K562 (cell line): ENCODE data around the gene SCN8A. TPM values are rescaled to one million over a fixed set of nuclear protein-coding genes. Genes with fewer than 3 reads are reported as not detected.

Source experiments
- ATAC-seq: fragments of 200-7000 bp; cut with Tn5 transposase; 3 replicates; pipeline ENCODE4 v1.9.1; 2020; ENCODE audit warnings: moderate library complexity
- BruUV-seq: library from RNA; stranded (reverse); fragments of 400-500 nt; replicated peaks from 2 replicates; lab custom pipeline; 2021; lab: Mats Ljungman, UMichigan
- CTCF ChIA-PET: fragments of 300-600 bp; formaldehyde crosslinking; extraction: SDS; loops from one replicate; lab custom pipeline; 2021; ENCODE audit warnings: low intra/inter-chr PET ratio; lab: Yijun Ruan, JAX
- POLR2A ChIA-PET: fragments of 300-600, 350-650 bp; sonication (Branson Sonifier 250); formaldehyde crosslinking; extraction: SDS; loops from one replicate; lab custom pipeline; 2021; ENCODE audit warnings: antibody characterized with exemption, inconsistent platforms; lab: Yijun Ruan, JAX
- DNase-seq, 4 experiments: peaks; one replicate each; pipeline versions ENCODE4 v3.0.0 to v3.0.0-alpha.2; 2011 to 2018; ENCODE audit warnings: low spot score in 3 of 4, mixed read lengths in 3 of 4; ENCODE audit errors: extremely low read depth in 1 of 4
- FAIRE-seq: peaks from 2 replicates; lab custom pipeline; 2011; peaks lifted over from hg19 to GRCh38; lab: Jason Lieb, UNC
- H2AFZ ChIP-seq: 2 replicates; pipeline ENCODE4 v1.6.0; 2011; ENCODE audit warnings: low read depth, low read length, control low read depth, inconsistent platforms
- H3K27ac ChIP-seq: fragments of 200-600 bp; 3 replicates; pipeline ENCODE4 v1.8.0; 2011; ENCODE audit warnings: low read depth, mild to moderate bottlenecking, control low read depth, inconsistent platforms, low read length, moderate library complexity, mixed read lengths; ENCODE audit errors: extremely low read depth
- H3K27me3 ChIP-seq, 2 experiments: fragments of 300-600 bp in 1 of 2; 2 replicates in 1 of 2; 3 replicates in 1 of 2; pipeline versions ENCODE4 v1.6.0 to v1.8.0; 2011; ENCODE audit warnings: inconsistent platforms in 2 of 2, low read length in 2 of 2, mild to moderate bottlenecking in 1 of 2, mixed read lengths in 1 of 2, moderate library complexity in 1 of 2; ENCODE audit not compliant: control insufficient read depth in 2 of 2, insufficient read depth in 2 of 2
- H3K36me3 ChIP-seq: fragments of 300-600 bp; 3 replicates; pipeline ENCODE4 v1.8.0; 2011; ENCODE audit warnings: mild to moderate bottlenecking, low read length, inconsistent platforms; ENCODE audit not compliant: control insufficient read depth, insufficient read depth
- H3K4me1 ChIP-seq, 2 experiments: fragments of 200-600 bp in 1 of 2; replicated peaks in 1 of 2; 2 replicates in 1 of 2; 3 replicates in 1 of 2; pipeline versions ENCODE4 v1.5.1 to v1.8.0; 2011; ENCODE audit warnings: inconsistent platforms in 2 of 2, low read length in 2 of 2, mild to moderate bottlenecking in 1 of 2, mixed read lengths in 1 of 2, moderate library complexity in 1 of 2; ENCODE audit not compliant: control insufficient read depth in 2 of 2, insufficient read depth in 2 of 2
- H3K4me2 ChIP-seq: 2 replicates; pipeline ENCODE4 v1.6.1; 2011; ENCODE audit warnings: low read length, control low read depth, inconsistent platforms, mixed read lengths; ENCODE audit not compliant: insufficient read depth
- H3K4me3 ChIP-seq: fragments of 200-600 bp; sonication (generic), shearing (Covaris generic); 2 replicates; pipeline ENCODE4 v1.5.1; 2016; ENCODE audit warnings: control low read depth, inconsistent platforms
- H3K79me2 ChIP-seq: fragments of 200-600 bp; 3 replicates; pipeline ENCODE4 v1.8.0; 2011; ENCODE audit warnings: low read length, inconsistent platforms; ENCODE audit not compliant: control insufficient read depth, insufficient read depth
- H3K9ac ChIP-seq, 2 experiments: 2 replicates each; pipeline versions ENCODE4 v1.6.0 to v1.6.1; 2011; ENCODE audit warnings: low read depth in 2 of 2, low read length in 2 of 2, control low read depth in 1 of 2, inconsistent platforms in 1 of 2, mild to moderate bottlenecking in 1 of 2, mixed read lengths in 1 of 2; ENCODE audit not compliant: insufficient read depth in 1 of 2
- H3K9me1 ChIP-seq: one replicate; pipeline ENCODE4 v1.6.0; 2011; ENCODE audit warnings: inconsistent platforms, mild to moderate bottlenecking, low read length, moderate library complexity; ENCODE audit not compliant: control insufficient read depth, insufficient read depth
- H3K9me3 ChIP-seq: replicated peaks from 2 replicates; pipeline ENCODE4 v1.5.1; 2011; ENCODE audit warnings: low read depth, low read length, inconsistent platforms; ENCODE audit not compliant: control insufficient read depth, insufficient read depth
- H4K20me1 ChIP-seq: replicated peaks from 2 replicates; pipeline ENCODE4 v1.6.1; 2011; ENCODE audit warnings: low read length, inconsistent platforms, mixed read lengths; ENCODE audit not compliant: control insufficient read depth, insufficient read depth
- NR2F6 ChIP-seq: fragments of 450-650 bp; formaldehyde crosslinking; IDR thresholded peaks from 2 replicates; pipeline ENCODE4 v1.4.0; 2020; ENCODE audit warnings: mild to moderate bottlenecking
- SIN3A ChIP-seq, 2 experiments: fragments of 150-350 bp in 1 of 2; IDR thresholded peaks; 2 replicates each; pipeline ENCODE4 v1.6.1; 2011 to 2016; ENCODE audit warnings: borderline replicate concordance in 2 of 2, low read depth in 2 of 2, low read length in 2 of 2, mild to moderate bottlenecking in 2 of 2, moderate library complexity in 2 of 2; ENCODE audit not compliant: control insufficient read depth in 1 of 2
- STAT5A ChIP-seq: IDR thresholded peaks from 2 replicates; pipeline ENCODE4 v1.6.1; 2012; ENCODE audit warnings: low read length, inconsistent platforms, borderline replicate concordance
- TEAD2 ChIP-seq: fragments of 450-650 bp; IDR thresholded peaks from 2 replicates; pipeline ENCODE4 v1.6.1; 2016; ENCODE audit warnings: missing genetic modification characterization, control low read depth, missing compliant biosample characterization
- ZBTB7A ChIP-seq: IDR thresholded peaks from 2 replicates; pipeline ENCODE4 v1.6.1; 2011; ENCODE audit warnings: low read depth, mild to moderate bottlenecking, low read length, moderate library complexity, borderline replicate concordance; ENCODE audit not compliant: control insufficient read depth
- ZNF263 ChIP-seq: sonication (generic); formaldehyde crosslinking; IDR thresholded peaks from 2 replicates; pipeline ENCODE4 v1.8.0; 2022; ENCODE audit warnings: mild to moderate bottlenecking, missing genetic modification reagents, borderline replicate concordance
- WGBS: fragments of 100-300 bp; shearing (Covaris generic); methylation state at CpG from one replicate; pipeline ENCODE4 v1.1.6; 2016; ENCODE audit warnings: low coverage, mixed read lengths; ENCODE audit not compliant: insufficient coverage; ENCODE audit errors: missing lambda C conversion rate; 5-methylcytosine and 5-hydroxymethylcytosine counted together
- in situ Hi-C: fragments of 300-500 bp; cut with MboI; formaldehyde crosslinking; loops from 4 replicates; pipeline ENCODE4 v1.15.0; 2018; ENCODE audit warnings: inconsistent platforms, mixed read lengths
- intact Hi-C: fragments of 100-400 bp; cut with micrococcal nuclease; formaldehyde crosslinking; loops from 2 replicates; pipeline ENCODE4 v1.14.2; 2022
- polyA plus RNA-seq, 8 experiments: library from polyadenylated mRNA; depleted of rRNA in 4 of 8; stranded (reverse) in 5 of 8; unstranded in 3 of 8; fragments of >200 nt; fragmentation: Nextera tagmentation in 2 of 8; fragmentation: Illumina TruSeq in 1 of 8; extraction: Ambion mirVana in 2 of 8; extraction: Trizol in 1 of 8; gene quantifications; 2 replicates each; pipeline versions ENCODE4 v1.2.1 to v1.2.3, GENCODE V29; 2011 to 2014; ENCODE audit warnings: inconsistent platforms in 1 of 8, missing spikeins in 1 of 8
- total RNA-seq, 7 experiments: library from RNA; depleted of rRNA in 6 of 7; stranded (reverse); fragments of >200 nt in 6 of 7; fragmentation: Illumina TruSeq in 2 of 7; extraction: Trizol in 2 of 7; gene quantifications; 2 replicates each; pipeline versions ENCODE4 v1.2.1 to v1.2.3, GENCODE V29; 2011 to 2021; ENCODE audit warnings: low replicate concordance in 1 of 7
- TF ChIP-seq, protein P1 (sequence below): sonication (generic); formaldehyde crosslinking; IDR thresholded peaks from 2 replicates; pipeline ENCODE4 v1.4.0; 2020; ENCODE audit warnings: mild to moderate bottlenecking, missing genetic modification reagents
- TF ChIP-seq, protein P2 (sequence below): IDR thresholded peaks from 2 replicates; pipeline ENCODE4 v1.6.1; 2011; ENCODE audit not compliant: insufficient read length; ENCODE audit errors: extremely low read depth
- TF ChIP-seq, protein P3 (sequence below), 2 experiments: fragments of 200-800 bp in 1 of 2; sonication (Bioruptor generic) in 1 of 2; sonication (generic) in 1 of 2; formaldehyde crosslinking in 1 of 2; IDR thresholded peaks in 1 of 2; conservative IDR thresholded peaks in 1 of 2; 2 replicates each; pipeline versions ENCODE4 v1.5.0 to v1.6.1; 2016 to 2020; ENCODE audit warnings: missing compliant biosample characterization in 1 of 2, missing genetic modification characterization in 1 of 2, missing genetic modification reagents in 1 of 2
- TF ChIP-seq, protein P4 (sequence below), 3 experiments: fragments of 200-800 bp in 1 of 3; fragments of 250-450 bp in 1 of 3; fragments of 450-650 bp in 1 of 3; sonication (Bioruptor Pico) in 1 of 3; sonication (Bioruptor generic) in 1 of 3; formaldehyde crosslinking in 1 of 3; IDR thresholded peaks; 2 replicates each; pipeline versions ENCODE4 v1.6.1 to v1.8.0; 2016 to 2022; ENCODE audit warnings: mild to moderate bottlenecking in 2 of 3, missing genetic modification characterization in 2 of 3, missing compliant biosample characterization in 1 of 3, moderate library complexity in 1 of 3

SCN8A gene
- total and polyA plus RNA-seq, 9 of the 15 experiments (the other 6 are each of a cell fraction or from before 2014, with no cell fraction given): 0.03 to 0.29 (median 0.15) TPM; not detected in 1

DNA sequence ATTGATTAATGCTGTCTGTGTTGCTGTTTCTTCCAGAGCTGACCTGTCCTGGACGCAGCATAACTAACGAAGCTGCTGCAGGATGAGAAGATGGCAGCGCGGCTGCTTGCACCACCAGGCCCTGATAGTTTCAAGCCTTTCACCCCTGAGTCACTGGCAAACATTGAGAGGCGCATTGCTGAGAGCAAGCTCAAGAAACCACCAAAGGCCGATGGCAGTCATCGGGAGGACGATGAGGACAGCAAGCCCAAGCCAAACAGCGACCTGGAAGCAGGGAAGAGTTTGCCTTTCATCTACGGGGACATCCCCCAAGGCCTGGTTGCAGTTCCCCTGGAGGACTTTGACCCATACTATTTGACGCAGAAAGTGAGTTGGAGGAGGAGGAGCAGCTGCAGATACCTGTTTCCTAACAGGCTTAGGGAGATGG lies 71.7 kb downstream of the SCN8A start:
- Histone ChIP-seq H3K9me1 (no peaks in the 10 kb centered on the region), H3K27ac (no peak overlapping the region), H3K4me1 (no peaks in the 10 kb centered on the region), H3K4me3 (no peak overlapping the region), H2AFZ (no peak overlapping the region), H3K9me3 (no peaks in the 10 kb centered on the region), H3K9ac (no peak overlapping the region), H4K20me1 (no peaks in the 10 kb centered on the region), H3K79me2 (no peaks in the 10 kb centered on the region), H3K4me2 (no peak overlapping the region), H3K27me3 (peaks cover 0 to 7% of the 10 kb centered on the region in 2 experiments; a peak in 2 of 5 replicates), H3K36me3 (no peaks in the 10 kb centered on the region)
- intact Hi-C loops: no loop called here
- DNase-seq (no peak), ATAC-seq (no peak), FAIRE-seq (no peak)
- no TSS peak for BruUV-seq
- WGBS: under 1% methylated on average over 11 of the region's 11 CpGs
- in situ Hi-C loops: no loop called here
- CTCF ChIA-PET: no interaction called here
- POLR2A ChIA-PET: no interaction called here
- TF ChIP-seq SIN3A (IDR thresholded peaks at IDR 0.05; ENCODE audit: borderline replicate concordance in 2 of 2, control insufficient read depth in 1 of 2, low read depth in 2 of 2, low read length in 2 of 2) (no peak), ZBTB7A (no peak), ZNF263 (no peak), STAT5A (no peak), NR2F6 (CRISPR knock-in tag) (no peak), TEAD2 (tag) (no peak)
- TF ChIP-seq, protein P1, sequence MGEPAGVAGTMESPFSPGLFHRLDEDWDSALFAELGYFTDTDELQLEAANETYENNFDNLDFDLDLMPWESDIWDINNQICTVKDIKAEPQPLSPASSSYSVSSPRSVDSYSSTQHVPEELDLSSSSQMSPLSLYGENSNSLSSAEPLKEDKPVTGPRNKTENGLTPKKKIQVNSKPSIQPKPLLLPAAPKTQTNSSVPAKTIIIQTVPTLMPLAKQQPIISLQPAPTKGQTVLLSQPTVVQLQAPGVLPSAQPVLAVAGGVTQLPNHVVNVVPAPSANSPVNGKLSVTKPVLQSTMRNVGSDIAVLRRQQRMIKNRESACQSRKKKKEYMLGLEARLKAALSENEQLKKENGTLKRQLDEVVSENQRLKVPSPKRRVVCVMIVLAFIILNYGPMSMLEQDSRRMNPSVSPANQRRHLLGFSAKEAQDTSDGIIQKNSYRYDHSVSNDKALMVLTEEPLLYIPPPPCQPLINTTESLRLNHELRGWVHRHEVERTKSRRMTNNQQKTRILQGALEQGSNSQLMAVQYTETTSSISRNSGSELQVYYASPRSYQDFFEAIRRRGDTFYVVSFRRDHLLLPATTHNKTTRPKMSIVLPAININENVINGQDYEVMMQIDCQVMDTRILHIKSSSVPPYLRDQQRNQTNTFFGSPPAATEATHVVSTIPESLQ (CRISPR knock-in tag): no peak
- TF ChIP-seq, protein P2, sequence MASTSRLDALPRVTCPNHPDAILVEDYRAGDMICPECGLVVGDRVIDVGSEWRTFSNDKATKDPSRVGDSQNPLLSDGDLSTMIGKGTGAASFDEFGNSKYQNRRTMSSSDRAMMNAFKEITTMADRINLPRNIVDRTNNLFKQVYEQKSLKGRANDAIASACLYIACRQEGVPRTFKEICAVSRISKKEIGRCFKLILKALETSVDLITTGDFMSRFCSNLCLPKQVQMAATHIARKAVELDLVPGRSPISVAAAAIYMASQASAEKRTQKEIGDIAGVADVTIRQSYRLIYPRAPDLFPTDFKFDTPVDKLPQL: no peak
- TF ChIP-seq, protein P3, sequence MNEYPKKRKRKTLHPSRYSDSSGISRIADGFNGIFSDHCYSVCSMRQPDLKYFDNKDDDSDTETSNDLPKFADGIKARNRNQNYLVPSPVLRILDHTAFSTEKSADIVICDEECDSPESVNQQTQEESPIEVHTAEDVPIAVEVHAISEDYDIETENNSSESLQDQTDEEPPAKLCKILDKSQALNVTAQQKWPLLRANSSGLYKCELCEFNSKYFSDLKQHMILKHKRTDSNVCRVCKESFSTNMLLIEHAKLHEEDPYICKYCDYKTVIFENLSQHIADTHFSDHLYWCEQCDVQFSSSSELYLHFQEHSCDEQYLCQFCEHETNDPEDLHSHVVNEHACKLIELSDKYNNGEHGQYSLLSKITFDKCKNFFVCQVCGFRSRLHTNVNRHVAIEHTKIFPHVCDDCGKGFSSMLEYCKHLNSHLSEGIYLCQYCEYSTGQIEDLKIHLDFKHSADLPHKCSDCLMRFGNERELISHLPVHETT (CRISPR knock-in tag; conservative IDR thresholded peaks at IDR 0.05 in 1 of 2, IDR thresholded peaks at IDR 0.05 in 1 of 2): no peak
- TF ChIP-seq, protein P4, sequence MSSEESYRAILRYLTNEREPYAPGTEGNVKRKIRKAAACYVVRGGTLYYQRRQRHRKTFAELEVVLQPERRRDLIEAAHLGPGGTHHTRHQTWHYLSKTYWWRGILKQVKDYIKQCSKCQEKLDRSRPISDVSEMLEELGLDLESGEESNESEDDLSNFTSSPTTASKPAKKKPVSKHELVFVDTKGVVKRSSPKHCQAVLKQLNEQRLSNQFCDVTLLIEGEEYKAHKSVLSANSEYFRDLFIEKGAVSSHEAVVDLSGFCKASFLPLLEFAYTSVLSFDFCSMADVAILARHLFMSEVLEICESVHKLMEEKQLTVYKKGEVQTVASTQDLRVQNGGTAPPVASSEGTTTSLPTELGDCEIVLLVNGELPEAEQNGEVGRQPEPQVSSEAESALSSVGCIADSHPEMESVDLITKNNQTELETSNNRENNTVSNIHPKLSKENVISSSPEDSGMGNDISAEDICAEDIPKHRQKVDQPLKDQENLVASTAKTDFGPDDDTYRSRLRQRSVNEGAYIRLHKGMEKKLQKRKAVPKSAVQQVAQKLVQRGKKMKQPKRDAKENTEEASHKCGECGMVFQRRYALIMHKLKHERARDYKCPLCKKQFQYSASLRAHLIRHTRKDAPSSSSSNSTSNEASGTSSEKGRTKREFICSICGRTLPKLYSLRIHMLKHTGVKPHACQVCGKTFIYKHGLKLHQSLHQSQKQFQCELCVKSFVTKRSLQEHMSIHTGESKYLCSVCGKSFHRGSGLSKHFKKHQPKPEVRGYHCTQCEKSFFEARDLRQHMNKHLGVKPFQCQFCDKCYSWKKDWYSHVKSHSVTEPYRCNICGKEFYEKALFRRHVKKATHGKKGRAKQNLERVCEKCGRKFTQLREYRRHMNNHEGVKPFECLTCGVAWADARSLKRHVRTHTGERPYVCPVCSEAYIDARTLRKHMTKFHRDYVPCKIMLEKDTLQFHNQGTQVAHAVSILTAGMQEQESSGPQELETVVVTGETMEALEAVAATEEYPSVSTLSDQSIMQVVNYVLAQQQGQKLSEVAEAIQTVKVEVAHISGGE (CRISPR knock-in tag; IDR thresholded peaks at IDR 0.05): no peak
